NCI-H748 (cell line): Measurements from ENCODE around the gene CCDC24.

Experiments
- DNase-seq: peaks from one replicate; lab custom pipeline; 2025; ENCODE audit not compliant: unreplicated experiment; lab: John Stamatoyannopoulos, UW

The CCDC24 gene

DNA sequence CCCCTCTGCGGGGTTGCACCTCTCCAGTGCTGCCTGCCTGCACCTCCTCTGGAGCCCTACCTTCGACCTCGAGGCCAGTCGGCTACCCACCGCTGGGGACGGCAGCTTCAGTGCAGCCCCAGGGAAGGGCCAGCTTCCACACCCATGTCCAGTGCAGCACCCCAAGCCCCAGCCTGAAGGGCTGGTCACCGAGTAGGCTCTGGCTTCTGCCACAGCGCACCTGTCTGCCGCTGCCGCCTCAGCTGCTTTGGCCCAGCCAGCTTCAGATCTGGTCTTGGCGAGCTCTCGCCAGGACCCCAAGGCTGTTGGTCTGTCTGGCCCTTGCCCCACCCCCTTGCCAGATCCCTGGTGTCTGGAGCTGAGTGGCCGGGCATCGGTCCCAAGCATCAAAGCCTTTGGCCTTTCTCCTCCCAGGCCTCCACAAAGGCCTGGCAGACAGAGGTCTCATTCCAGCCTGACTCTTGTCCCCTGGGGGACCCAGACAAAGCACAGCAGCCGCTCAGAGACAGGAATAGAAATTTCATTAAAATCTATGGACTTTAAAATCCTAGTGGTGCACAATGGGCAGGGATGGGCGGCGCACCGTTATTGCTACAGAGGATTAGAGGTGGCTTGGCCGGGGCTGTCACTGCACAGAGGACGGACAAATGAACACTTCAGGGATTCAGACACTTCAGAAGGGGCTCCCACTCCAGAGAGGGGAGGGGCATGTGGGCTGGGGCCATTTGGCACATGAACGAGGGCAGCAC lies 4.8 kb downstream of the CCDC24 start:
- no peak for DNase-seq

GRCh38 chr1:43996733-43997115 lies 5.3 kb downstream of the CCDC24 start:
- no peak for DNase-seq

GRCh38 chr1:43997295-43997999 lies 6.0 kb downstream of the CCDC24 start:
- peak; percentile 98 for DNase-seq

DNA sequence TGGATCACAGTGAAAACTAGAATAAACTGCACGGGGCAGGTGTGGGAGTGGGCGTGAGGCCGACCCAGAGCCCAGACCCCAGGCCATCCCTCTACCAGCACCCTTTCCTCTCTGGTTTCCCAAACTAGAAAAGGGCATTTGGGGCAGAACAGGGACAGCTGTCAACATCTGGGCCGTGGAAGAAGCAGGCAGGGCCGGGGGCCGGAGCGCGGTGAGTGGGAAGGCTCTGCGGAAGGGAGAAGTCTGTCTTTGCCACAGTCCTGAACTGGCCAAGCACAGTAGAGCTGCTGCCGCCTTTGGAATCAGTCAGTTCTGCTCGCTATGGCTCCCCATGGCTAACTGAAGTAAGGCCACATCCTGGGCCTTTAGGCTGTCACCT lies 6.6 kb downstream of the CCDC24 start:
- peak; percentile 41 for DNase-seq

- DNase-seq = no peak
Observed at GRCh38 chr1:43999455-43999854, 8.1 kb downstream of the CCDC24 start.

- no peak for DNase-seq
Observed at GRCh38 chr1:44000122-44000665, 8.8 kb downstream of the CCDC24 start.

DNA sequence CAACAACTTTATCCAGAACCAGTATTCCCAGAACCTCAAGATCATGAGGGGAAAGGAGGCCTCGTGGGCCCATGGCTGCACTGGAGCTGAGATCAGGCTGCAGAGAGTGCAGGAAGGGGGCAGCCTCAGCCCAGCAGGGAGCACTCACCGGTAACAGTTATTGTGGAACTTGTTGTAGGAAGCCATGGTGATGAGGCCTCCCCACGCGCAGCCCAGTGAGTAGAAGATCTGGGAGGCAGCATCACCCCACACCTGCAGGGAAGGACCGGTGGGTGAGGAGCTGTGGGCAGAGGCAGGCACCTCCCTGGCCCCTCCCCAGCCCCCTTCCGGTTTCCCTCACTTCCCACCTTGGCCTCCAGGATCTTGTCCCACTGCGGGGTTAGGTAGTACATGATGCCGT lies 10.8 kb downstream of the CCDC24 start:
- DNase-seq = no peak

GRCh38 chr1:44002606-44003157 lies 11.3 kb downstream of the CCDC24 start:
- no peak for DNase-seq

GRCh38 chr1:44008259-44008658 lies 16.9 kb downstream of the CCDC24 start:
- DNase-seq = no peak

DNA sequence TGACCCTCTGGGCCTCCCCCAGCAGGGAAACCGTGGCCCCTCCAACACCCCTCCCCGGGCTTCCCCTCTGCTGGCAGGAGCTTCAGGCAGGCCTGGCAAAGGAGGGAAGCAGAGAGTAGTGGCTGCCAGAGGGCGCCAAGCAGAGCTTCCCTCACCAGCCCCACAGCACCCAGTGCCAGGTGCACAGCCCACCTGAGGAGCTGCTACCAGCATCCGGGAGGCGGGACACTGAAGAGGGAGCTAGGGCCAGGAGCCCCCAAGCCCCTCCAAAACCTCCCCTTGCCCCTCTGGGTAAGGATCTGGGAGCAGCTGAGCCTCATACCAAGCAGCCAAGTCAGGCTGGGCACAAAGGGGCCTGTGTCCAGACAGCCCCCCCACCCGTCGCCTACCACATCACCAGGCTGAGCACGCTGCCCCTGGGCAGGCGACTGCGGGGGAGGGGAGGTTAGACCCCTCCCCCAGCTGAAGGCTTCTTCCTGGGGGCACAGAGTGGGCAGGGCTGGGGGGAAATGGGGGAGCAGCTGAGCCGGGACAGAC lies 19.6 kb downstream of the CCDC24 start:
- no peak for DNase-seq

GRCh38 chr1:44012404-44012803 lies 21.0 kb downstream of the CCDC24 start:
- no peak for DNase-seq

DNA sequence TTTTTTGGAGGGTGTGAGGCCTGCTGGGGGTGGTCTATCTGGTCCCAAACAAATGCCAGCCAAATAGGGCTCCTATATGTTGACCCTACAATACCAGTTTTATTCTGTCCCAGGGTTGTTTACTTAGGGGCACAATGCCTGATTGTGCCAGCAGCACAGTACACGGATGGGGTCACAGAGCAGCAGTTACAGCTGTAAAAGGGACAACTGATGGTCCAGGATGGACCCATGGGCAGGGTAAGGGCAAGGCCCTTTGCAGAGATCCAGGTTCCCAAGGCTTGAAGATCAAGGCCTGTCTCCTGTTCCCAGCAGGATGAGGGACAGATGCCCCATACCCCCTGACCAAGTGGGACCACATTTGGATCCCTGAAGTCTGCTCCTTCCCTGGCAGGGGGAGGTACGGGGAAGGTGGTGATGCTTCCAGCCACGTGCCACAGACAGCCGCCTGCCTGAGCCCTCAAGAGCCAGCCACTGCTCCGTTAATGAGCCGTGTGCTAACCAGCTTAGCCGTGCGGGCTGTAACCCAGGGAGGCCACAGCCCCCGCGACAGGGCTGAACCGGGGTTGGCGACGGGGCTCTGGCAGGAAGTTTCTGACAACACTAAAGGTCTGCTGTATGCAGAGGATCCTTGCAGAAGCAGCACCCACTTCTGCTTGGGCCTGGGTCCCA lies 21.7 kb downstream of the CCDC24 start:
- DNase-seq = no peak

- DNase-seq = no peak
Observed at GRCh38 chr1:44013949-44014348, 22.6 kb downstream of the CCDC24 start.

DNA sequence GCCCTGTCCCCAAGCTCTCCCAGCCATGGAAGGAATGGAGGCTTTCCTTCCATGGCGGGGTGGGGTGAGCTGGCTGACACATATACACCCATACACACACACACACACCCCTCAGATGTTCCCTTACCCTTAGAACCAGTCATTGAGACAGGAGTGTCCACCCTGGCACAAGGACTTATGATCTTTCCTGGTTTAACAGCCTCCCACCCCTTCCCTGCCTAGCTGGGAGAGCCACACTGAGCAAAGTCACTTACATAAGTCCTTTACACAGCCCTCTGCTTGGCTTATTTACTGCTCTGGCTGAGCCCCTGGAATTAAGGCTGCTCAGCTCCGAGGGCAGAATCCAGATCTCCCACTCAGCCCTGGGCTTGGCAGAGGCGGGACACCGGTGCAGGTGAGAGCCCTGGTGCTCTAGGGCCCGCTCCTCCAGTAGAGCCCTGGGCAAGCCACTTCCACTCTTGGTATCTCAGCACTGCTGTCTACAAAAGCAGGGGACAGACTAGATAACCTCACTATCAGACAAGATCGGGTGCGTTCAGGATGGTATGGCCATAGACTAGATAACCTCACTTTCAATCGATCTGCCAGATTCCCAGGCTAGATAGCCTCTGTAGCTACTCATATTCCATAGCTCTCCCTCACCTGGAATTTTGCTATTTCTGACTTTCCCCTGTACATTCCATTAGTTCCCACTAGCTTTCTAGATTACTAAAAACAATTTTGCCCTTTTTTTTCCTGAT lies 23.1 kb downstream of the CCDC24 start:
- no peak for DNase-seq

- no peak for DNase-seq
Observed at GRCh38 chr1:44015206-44015605, 23.8 kb downstream of the CCDC24 start.

DNA sequence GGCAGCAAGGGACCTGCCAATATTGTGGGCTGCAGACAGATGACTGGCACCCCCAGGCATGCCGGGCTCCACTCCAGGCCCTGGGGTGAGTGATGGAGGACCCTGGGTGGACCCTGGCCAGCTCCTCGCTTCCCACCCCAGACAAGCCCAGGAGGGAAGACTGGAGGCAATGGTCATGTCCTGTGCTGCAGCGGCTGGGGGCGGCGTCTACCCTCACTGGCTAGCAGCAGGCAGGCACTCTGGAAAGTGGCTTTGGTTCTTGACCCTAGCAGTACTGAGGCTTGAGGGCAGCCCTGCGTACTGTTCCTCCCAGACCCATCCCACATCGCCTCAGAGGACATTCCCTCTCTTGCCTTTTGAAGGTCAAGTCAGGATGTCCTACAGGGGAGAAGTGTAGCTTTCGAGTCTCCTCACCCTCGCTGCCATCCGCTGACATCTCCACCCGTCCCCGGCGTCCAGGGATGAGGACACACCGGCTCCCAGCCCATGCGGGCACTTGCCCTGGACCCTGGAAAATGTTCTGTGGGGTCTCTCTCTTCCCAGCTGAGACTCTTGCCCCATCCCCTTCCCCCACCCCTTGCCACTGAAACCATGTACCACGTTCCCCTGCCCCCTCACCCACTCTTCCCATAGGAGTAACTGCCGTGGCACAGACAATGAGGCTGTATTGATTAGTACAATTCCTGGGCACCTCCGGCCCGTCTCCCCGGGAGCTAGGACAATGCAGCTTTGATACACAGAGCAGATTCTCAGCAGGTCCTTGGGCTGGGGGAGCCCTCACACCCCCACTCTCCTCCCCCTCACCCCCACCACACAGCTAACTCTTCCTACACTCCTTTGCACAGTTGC lies 24.9 kb downstream of the CCDC24 start:
- no peak for DNase-seq

GRCh38 chr1:44016890-44017400 lies 25.5 kb downstream of the CCDC24 start:
- DNase-seq = no peak

GRCh38 chr1:44019466-44019948 lies 28.1 kb downstream of the CCDC24 start:
- no peak for DNase-seq

DNA sequence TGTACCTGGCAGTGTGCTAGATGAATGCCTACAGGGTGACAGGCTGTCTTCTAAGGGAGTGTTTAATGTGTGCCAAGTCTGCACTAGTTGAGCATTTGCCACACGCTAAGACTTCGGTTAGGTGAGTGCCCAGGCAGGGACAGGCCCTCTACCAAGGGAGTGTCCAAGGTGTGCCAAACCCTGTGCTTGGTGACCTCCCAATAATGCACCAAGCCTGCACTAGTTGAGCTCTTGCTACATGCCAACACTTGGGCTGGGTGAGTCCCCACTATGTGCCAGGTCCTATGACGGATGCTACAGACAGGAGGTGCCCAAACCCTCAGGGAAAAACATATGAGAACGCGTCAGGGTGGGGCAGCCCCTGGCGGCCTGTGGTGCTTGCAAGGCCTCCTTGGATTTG lies 29.1 kb downstream of the CCDC24 start:
- no peak for DNase-seq
